ENCODE measurements around the gene C17orf75. TPM values are rescaled to one million over a fixed set of nuclear protein-coding genes. Genes with fewer than 3 reads are reported as not detected.

C17orf75 gene
- total RNA-seq, 1 donor from 2014 or later = 39.1 TPM

DNA sequence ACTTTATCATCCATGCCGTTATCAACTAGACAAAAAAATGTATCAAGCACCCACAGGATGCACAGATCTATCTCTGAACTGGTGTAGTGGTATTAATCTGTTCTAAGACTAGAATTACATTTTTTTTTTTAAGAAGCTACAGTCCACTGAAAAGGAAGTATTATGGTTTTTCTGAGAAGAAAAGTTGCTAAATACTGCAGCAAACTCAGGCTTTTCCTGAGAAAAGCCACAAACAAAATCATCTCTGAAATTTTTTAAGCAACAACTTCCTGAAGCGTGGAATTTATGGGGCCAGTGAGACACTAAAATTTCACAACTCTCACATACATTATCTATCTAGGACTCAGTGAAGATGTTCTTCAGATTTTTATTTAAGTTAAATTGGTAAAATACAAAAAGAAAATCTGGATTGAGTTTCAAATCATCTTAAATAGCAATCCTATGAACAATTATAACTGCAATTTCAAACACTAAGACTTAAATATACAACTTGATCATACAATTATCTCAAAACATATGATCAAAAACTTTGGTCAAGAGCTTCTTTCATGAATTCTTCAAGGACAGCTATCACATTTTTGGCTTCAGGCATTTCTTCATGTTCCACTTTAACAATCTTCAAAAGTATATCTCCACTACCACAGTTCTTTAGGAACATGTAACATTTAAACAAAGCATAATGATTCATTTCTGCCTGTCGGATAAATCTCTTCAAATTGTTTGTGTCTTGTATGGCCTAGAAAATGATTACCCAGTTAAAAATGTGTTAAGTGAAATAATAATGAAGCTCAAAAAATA is 10.5 kb downstream of the C17orf75 start:
- TF ChIP-seq, protein P1, sequence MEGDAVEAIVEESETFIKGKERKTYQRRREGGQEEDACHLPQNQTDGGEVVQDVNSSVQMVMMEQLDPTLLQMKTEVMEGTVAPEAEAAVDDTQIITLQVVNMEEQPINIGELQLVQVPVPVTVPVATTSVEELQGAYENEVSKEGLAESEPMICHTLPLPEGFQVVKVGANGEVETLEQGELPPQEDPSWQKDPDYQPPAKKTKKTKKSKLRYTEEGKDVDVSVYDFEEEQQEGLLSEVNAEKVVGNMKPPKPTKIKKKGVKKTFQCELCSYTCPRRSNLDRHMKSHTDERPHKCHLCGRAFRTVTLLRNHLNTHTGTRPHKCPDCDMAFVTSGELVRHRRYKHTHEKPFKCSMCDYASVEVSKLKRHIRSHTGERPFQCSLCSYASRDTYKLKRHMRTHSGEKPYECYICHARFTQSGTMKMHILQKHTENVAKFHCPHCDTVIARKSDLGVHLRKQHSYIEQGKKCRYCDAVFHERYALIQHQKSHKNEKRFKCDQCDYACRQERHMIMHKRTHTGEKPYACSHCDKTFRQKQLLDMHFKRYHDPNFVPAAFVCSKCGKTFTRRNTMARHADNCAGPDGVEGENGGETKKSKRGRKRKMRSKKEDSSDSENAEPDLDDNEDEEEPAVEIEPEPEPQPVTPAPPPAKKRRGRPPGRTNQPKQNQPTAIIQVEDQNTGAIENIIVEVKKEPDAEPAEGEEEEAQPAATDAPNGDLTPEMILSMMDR (IDR thresholded peaks at IDR 0.05; ENCODE audit: unreplicated experiment) = no peak
- Mint-ChIP-seq H3K4me3 (ENCODE audit: low read depth) (no peak overlapping the region), H3K9me3 (ENCODE audit: low read depth) (no peaks in the 10 kb centered on the region), H3K27me3 (no peaks in the 10 kb centered on the region), H3K4me1 (ENCODE audit: low read depth) (no peaks in the 10 kb centered on the region), H3K36me3 (ENCODE audit: insufficient read depth) (peaks cover 13% of the 10 kb centered on the region), H3K27ac (no peak overlapping the region)
- no peak for DNase-seq (ENCODE audit: low spot score, unreplicated experiment)

DNA sequence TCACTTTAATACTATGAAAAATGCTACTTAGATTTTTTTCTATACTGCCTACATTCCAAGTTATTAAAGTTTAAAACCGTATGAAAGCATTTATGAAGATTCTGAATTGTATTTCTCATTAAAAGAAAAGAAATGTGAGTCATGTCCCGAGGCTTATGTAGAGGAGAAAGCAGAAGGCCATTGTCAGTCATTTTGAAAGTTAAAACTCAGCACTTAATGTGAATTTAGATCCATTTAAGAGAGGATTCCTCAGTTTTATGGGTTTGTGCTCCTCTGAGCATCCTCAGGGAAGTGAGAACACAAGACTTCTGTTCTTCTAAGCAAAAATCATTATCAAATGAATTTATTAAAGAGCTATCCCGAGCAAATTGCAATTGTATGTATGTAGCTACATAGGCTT is 11.8 kb downstream of the C17orf75 start:
- TF ChIP-seq, protein P1 (IDR thresholded peaks at IDR 0.05; ENCODE audit: unreplicated experiment) = no peak
- H3K9me3 Mint-ChIP-seq (ENCODE audit: low read depth) = no peaks in the 10 kb centered on the region

DNA sequence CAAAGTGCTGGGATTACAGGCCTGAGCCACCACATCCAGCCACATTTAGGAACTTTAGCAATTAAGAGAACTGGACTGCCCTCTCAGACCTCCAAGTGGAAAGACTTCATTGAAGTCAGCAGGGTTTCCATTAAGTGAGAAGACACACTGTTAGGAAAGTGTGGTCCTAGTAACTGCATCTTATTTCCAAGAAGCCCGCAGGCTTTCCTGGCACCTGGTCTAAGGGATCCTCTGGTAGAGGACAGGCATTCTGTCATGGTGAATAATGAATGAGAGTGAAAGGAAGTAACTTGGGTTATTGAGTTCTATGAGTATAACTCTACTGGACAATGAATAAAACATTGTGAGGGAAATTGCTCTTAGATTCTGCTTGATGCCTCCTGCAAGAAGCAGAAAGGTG is 14.1 kb downstream of the C17orf75 start:
- no peak for DNase-seq (ENCODE audit: low spot score, unreplicated experiment)
- no peaks in the 10 kb centered on the region for H3K4me1 Mint-ChIP-seq (ENCODE audit: low read depth)
- H3K9me3 Mint-ChIP-seq (ENCODE audit: low read depth) = no peaks in the 10 kb centered on the region
- H3K27me3 Mint-ChIP-seq = peaks cover 3% of the 10 kb centered on the region
- TF ChIP-seq, protein P1 (IDR thresholded peaks at IDR 0.05; ENCODE audit: unreplicated experiment) = no peak
- no peak overlapping the region for H3K4me3 Mint-ChIP-seq (ENCODE audit: low read depth)
- no peak overlapping the region for H3K27ac Mint-ChIP-seq
- H3K36me3 Mint-ChIP-seq (ENCODE audit: insufficient read depth) = peaks cover 3% of the 10 kb centered on the region

More for the DNA sequence above, 11.8 kb downstream of the C17orf75 start:
- DNase-seq (ENCODE audit: low spot score, unreplicated experiment) = no peak
- no peaks in the 10 kb centered on the region for H3K4me1 Mint-ChIP-seq (ENCODE audit: low read depth)
- H3K27ac Mint-ChIP-seq = no peak overlapping the region
- no peak overlapping the region for H3K4me3 Mint-ChIP-seq (ENCODE audit: low read depth)
- H3K27me3 Mint-ChIP-seq = no peaks in the 10 kb centered on the region
- H3K36me3 Mint-ChIP-seq (ENCODE audit: insufficient read depth) = peaks cover 13% of the 10 kb centered on the region

DNA sequence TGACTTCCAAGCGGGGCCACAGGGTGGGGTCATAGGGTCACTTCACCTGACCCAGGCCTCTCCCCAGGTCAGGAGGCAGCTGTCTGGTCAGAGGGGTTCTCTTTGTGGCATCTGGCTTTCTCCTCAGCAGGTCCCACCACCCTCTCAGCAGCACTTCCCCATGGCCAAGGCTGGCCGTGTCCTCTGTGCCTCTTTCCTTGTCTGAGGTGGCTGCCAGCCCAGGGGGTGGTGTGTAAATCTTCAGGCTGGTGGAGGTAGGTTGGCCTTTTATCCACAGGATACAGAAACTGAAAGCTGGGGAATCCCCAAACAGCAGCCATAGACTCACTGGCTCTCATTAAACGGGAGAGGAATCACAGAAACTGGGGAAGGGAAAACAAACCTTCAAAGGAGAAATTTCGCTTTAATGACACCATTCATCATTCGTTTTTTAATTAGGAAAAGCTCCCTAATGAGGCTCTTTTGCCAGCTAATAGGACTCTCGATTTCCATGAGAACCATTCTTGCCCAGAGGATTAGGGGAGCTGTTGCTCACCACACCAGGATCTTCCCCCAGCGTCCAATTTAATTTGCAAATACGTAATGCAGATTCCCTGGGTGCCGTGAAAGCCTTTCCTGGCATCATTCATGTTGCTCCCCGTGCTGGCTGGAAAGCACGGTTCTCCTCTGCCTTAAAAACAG is 18.0 kb downstream of the C17orf75 start:
- H3K9me3 Mint-ChIP-seq (ENCODE audit: low read depth) = no peaks in the 10 kb centered on the region
- H3K4me3 Mint-ChIP-seq (ENCODE audit: low read depth) = no peak overlapping the region
- H3K27ac Mint-ChIP-seq = no peak overlapping the region
- H3K27me3 Mint-ChIP-seq = peaks cover 3% of the 10 kb centered on the region
- H3K36me3 Mint-ChIP-seq (ENCODE audit: insufficient read depth) = no peaks in the 10 kb centered on the region
- TF ChIP-seq, protein P1 (IDR thresholded peaks at IDR 0.05; ENCODE audit: unreplicated experiment) = no peak
- DNase-seq (ENCODE audit: low spot score, unreplicated experiment) = no peak
- H3K4me1 Mint-ChIP-seq (ENCODE audit: low read depth) = no peaks in the 10 kb centered on the region

DNA sequence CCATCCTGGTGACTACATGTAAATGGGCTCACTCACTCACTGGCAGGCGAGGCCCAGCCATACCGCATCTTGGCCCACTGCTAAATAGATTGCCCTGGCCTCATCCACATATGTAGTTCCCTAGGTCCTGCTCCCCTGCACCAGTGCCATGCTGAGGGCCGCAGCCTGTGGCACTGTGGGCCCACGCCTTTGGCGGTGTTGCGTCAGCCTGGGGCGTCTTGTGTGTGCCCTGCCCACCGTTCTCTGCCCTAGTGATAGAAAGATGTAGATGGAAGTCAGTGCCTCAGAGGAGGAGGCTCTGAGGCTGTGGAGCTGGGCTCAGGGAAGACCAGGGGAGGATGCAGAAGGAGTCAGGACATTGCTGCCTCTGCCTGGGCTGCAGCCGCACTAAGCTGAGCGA is 18.9 kb downstream of the C17orf75 start:
- H3K9me3 Mint-ChIP-seq (ENCODE audit: low read depth) = no peaks in the 10 kb centered on the region
- H3K27ac Mint-ChIP-seq = no peak overlapping the region
- H3K36me3 Mint-ChIP-seq (ENCODE audit: insufficient read depth) = no peaks in the 10 kb centered on the region
- no peaks in the 10 kb centered on the region for H3K4me1 Mint-ChIP-seq (ENCODE audit: low read depth)
- peaks cover 3% of the 10 kb centered on the region for H3K27me3 Mint-ChIP-seq
- H3K4me3 Mint-ChIP-seq (ENCODE audit: low read depth) = no peak overlapping the region
- TF ChIP-seq, protein P1 (IDR thresholded peaks at IDR 0.05; ENCODE audit: unreplicated experiment) = no peak
- DNase-seq (ENCODE audit: low spot score, unreplicated experiment) = no peak

All from progenitor cell of endocrine pancreas (in vitro differentiated cells).